Transverse colon (tissue), 4 donors: ENCODE results near the gene CLDN14. TPM values are rescaled to one million over a fixed set of nuclear protein-coding genes. Genes with fewer than 3 reads are reported as not detected.
A peak's percentile ranks its signal among the peaks of the same experiment; 100 is the strongest.

ENCODE experiments used
- DNase-seq: peaks from one replicate; pipeline ENCODE4 v3.0.0-alpha.2; 2019
- H3K27ac ChIP-seq, 4 donors: fragments of 200-600 bp; sonication (generic); 2 replicates each; pipeline ENCODE4 v1.5.1; 2016 to 2018; ENCODE audit warnings: inconsistent platforms in 4 of 4
- H3K27me3 ChIP-seq: fragments of 200-600 bp; sonication (generic); 2 replicates; pipeline ENCODE4 v1.5.1; 2017; ENCODE audit warnings: inconsistent platforms
- H3K36me3 ChIP-seq, 4 donors: fragments of 200-600 bp; sonication (generic); 2 replicates each; pipeline ENCODE4 v1.5.1; 2017 to 2019; ENCODE audit warnings: inconsistent platforms in 4 of 4
- H3K4me1 ChIP-seq, 4 donors: fragments of 200-600 bp; sonication (generic); 2 replicates each; pipeline ENCODE4 v1.5.1; 2017 to 2020; ENCODE audit warnings: inconsistent platforms in 4 of 4
- H3K4me3 ChIP-seq, 4 donors: fragments of 200-600 bp; sonication (generic); 1 replicate in 1 of 4; 2 replicates in 3 of 4; pipeline versions ENCODE4 v1.5.1 to v1.6.1; 2017 to 2019; ENCODE audit warnings: inconsistent platforms in 4 of 4
- H3K9me3 ChIP-seq, 2 donors: fragments of 200-600 bp; sonication (generic); 2 replicates each; pipeline ENCODE4 v1.5.1; 2017 to 2019; ENCODE audit warnings: inconsistent platforms in 2 of 2
- EP300 ChIP-seq: sonication (generic); formaldehyde crosslinking; IDR thresholded peaks from one replicate; pipeline ENCODE4 v1.6.1; 2017; ENCODE audit warnings: antibody characterized with exemption, low read depth
- POLR2A ChIP-seq: fragments of 450-650 bp; IDR thresholded peaks from one replicate; pipeline ENCODE4 v1.6.1; 2016; ENCODE audit warnings: antibody characterized with exemption, mild to moderate bottlenecking, moderate library complexity
- POLR2AphosphoS5 ChIP-seq, 3 donors: sonication (generic); formaldehyde crosslinking; IDR thresholded peaks; one replicate each; pipeline ENCODE4 v1.6.1; 2016; ENCODE audit warnings: antibody characterized with exemption in 3 of 3
- WGBS, 2 donors: methylation state at CpG; one replicate each; pipeline ENCODE4 v1.1.5; 2018; ENCODE audit warnings: low coverage in 1 of 2; 5-methylcytosine and 5-hydroxymethylcytosine counted together
- in situ Hi-C, 4 donors: fragments of 200-750 bp; cut with MboI; loops; one replicate each; pipeline versions ENCODE4 v1.15.0 to v1.15.1; 2017; ENCODE audit warnings: low sequenced_read_pairs in 3 of 4, low pct_ligation_motif_present in 1 of 4, low pct_unique_long_range_greater_than_20kb in 1 of 4
- intact Hi-C: fragments of 100-400 bp; cut with DNase I; formaldehyde crosslinking; loops from one replicate; pipeline ENCODE4 v1.15.1; 2023; ENCODE audit warnings: low total_unique reads
- total RNA-seq, 4 donors: library from RNA; depleted of rRNA; stranded (reverse); fragments of >200 nt; gene quantifications; one replicate each; pipeline ENCODE4 v1.1.0, GENCODE V29; 2016
- TF ChIP-seq, protein P1 (sequence below), 5 experiments: fragments of 200-600 bp in 3 of 5; fragments of 450-650 bp in 2 of 5; sonication (generic) in 3 of 5; IDR thresholded peaks; 1 replicate in 2 of 5; 2 replicates in 3 of 5; pipeline ENCODE4 v1.5.1; 2016 to 2017; ENCODE audit warnings: antibody characterized with exemption in 5 of 5, inconsistent platforms in 3 of 5, mild to moderate bottlenecking in 2 of 5, moderate library complexity in 1 of 5

Gene CLDN14
- total RNA-seq, 4 donors from 2014 or later = not detected

DNA sequence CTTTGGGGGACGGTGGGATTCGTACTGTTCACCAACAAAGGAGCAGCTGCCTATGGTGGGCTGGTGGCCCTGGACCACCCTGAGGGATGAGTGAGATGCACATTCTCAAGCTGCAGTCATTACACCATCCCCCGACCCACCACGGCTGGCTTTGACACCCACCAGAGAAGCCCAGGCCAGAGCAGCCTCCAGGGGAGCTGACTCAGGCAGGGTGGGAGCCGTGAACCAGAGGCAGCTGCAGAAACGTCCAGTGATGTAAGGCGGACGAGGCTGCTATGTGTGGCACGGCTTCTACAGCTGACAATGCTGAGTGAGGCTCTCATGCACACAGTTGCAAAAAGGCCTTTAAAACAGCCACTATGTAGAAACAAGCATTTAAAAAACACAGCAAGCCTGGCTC lies 54.6 kb downstream of the CLDN14 start:
- in situ Hi-C loops = no loop called here
- intact Hi-C loops = no loop called here
- no peak overlapping the region for H3K27ac ChIP-seq
- peaks cover 0 to 4% (median 0%) of the 10 kb centered on the region in 4 donors for H3K4me1 ChIP-seq
- no peak for DNase-seq
- H3K9me3 ChIP-seq = no peaks in the 10 kb centered on the region
- 81% methylated on average over 7 of the region's 9 CpGs; no CpG with 5 or more reads in 1 of the 2 donors for WGBS, 2 donors
- H3K27me3 ChIP-seq = no peaks in the 10 kb centered on the region
- TF ChIP-seq, protein P1, sequence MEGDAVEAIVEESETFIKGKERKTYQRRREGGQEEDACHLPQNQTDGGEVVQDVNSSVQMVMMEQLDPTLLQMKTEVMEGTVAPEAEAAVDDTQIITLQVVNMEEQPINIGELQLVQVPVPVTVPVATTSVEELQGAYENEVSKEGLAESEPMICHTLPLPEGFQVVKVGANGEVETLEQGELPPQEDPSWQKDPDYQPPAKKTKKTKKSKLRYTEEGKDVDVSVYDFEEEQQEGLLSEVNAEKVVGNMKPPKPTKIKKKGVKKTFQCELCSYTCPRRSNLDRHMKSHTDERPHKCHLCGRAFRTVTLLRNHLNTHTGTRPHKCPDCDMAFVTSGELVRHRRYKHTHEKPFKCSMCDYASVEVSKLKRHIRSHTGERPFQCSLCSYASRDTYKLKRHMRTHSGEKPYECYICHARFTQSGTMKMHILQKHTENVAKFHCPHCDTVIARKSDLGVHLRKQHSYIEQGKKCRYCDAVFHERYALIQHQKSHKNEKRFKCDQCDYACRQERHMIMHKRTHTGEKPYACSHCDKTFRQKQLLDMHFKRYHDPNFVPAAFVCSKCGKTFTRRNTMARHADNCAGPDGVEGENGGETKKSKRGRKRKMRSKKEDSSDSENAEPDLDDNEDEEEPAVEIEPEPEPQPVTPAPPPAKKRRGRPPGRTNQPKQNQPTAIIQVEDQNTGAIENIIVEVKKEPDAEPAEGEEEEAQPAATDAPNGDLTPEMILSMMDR (IDR thresholded peaks at IDR 0.05) = no peak
- TF ChIP-seq POLR2AphosphoS5 (IDR thresholded peaks at IDR 0.05) (no peak), EP300 (no peak), POLR2A (no peak)
- H3K4me3 ChIP-seq = no peak overlapping the region
- H3K36me3 ChIP-seq = no peaks in the 10 kb centered on the region

DNA sequence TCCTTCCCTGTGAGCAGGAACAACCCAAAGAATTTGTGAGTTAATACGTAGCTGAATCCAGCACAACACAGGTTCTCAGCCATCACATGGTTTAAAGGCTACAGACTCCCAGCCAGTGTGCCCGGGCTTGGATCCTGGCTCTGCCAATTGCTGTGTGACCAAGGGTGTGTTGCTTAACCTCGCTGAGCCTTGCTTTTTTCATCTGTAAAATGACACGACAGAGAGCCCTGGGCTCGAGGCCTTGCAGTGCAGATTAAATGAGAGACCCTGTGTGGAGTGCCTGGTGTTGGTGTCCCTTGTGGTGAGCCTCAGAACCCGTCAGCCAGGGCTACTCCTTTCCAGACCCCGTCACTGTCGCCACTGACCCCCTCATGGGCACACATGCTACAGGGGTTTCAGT lies 55.3 kb downstream of the CLDN14 start:
- TF ChIP-seq, protein P1 (IDR thresholded peaks at IDR 0.05) = no peak
- no peak for TF ChIP-seq POLR2A
- TF ChIP-seq EP300 = no peak
- no peak for TF ChIP-seq POLR2AphosphoS5 (IDR thresholded peaks at IDR 0.05)
- no peak for DNase-seq
- Histone ChIP-seq H3K9me3 (no peaks in the 10 kb centered on the region), H3K36me3 (no peaks in the 10 kb centered on the region), H3K27ac (no peak overlapping the region), H3K4me1 (peaks cover 0 to under 1% (median 0%) of the 10 kb centered on the region in 4 donors), H3K4me3 (no peak overlapping the region), H3K27me3 (no peaks in the 10 kb centered on the region)
- in situ Hi-C loops (loop anchor here in 1 of 4 donors (25.0 kb wide), 1 partner anchor 163 kb away; no protein-coding TSS in a partner anchor), intact Hi-C loops (no loop called here)
- 93% methylated on average over 8 of the region's 8 CpGs; no CpG with 5 or more reads in 1 of the 2 donors for WGBS, 2 donors

DNA sequence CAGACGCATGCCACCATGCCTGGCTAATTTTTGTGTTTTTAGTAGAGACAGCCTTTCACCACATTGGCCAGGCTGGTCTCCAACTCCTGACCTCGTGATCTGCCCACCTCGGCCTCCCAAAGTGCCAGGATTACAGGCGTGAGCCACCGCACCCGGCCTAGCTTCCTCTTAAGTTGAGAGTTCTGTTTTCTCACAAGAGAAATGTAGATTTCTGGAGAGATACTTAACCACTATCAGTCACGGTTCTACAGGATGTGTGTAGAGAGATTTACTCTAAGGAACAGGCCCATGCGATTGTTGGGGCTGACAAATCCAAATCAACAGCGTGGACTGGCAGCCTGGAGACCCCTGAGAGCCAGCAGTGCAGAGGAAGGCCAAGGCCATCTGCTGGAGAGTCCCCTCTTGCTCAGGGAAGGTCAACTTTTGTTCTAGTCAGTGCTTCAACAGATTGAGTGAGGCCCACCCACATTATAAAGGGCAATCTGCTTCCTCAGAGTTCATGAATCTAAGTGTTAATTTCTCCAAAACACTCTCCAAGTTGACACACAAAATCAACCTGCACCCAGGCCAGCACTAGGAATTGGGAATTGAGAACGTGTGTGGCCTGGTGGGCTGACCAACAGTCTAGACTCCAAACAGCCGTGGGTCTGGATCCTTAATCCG lies 56.0 kb downstream of the CLDN14 start:
- no peak for DNase-seq
- Histone ChIP-seq H3K4me3 (no peak overlapping the region), H3K9me3 (no peaks in the 10 kb centered on the region), H3K4me1 (no peaks in the 10 kb centered on the region), H3K27me3 (no peaks in the 10 kb centered on the region), H3K36me3 (no peaks in the 10 kb centered on the region), H3K27ac (no peak overlapping the region)
- 92 to 100% methylated on average over 1 to 12 of the region's 12 CpGs for WGBS, 2 donors
- in situ Hi-C loops = loop anchor here in 1 of 4 donors (25.0 kb wide), 1 partner anchor 163 kb away; no protein-coding TSS in a partner anchor
- no peak for TF ChIP-seq POLR2A
- no peak for TF ChIP-seq EP300
- TF ChIP-seq POLR2AphosphoS5 (IDR thresholded peaks at IDR 0.05) = no peak
- TF ChIP-seq, protein P1 (IDR thresholded peaks at IDR 0.05) = no peak
- intact Hi-C loops = no loop called here

DNA sequence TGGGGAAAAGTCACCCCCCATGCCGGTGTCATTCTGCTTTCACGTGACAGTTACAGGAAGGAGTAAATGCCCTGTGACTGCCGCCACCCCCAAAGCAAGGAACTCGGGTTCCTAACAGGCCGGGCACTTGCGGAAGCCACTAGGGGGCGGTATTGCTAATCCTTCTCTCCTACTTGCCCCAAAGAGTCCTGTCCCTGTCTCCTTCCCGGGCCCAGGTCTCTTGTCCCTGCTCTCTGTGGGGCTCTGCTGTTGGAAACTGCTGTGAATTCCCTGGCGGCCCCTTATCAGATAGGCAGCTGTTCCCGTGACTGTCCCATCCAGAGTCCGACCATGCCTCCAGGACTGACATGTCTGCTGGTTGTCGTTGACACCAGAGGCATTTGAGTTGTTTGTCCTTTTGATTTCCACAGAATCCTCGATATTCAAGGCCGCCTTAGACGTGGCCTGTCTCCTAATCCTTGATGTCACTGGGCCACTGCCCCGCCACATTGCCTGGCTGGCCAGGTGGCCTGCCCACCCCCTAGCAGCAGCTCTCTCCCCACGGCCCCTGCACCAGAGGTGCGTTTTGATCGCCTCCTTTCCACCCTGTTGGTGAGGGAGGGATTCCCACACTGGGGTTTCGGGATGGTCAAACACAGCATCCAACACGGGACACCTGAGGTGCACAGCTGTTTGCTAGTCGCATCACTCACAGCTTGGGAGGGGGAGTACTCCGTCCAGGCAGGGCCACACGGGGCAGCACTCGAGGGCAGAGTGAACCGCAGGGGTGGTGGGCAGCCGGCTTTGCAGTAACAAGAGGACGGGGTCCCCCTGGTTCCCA lies 57.4 kb downstream of the CLDN14 start:
- DNase-seq = peak; percentile 63
- in situ Hi-C loops (loop anchor here in 1 of 4 donors (25.0 kb wide), 1 partner anchor 165 kb away; no protein-coding TSS in a partner anchor), intact Hi-C loops (no loop called here)
- no peaks in the 10 kb centered on the region for H3K36me3 ChIP-seq
- no peaks in the 10 kb centered on the region for H3K9me3 ChIP-seq
- no peak overlapping the region for H3K27ac ChIP-seq
- H3K4me1 ChIP-seq = no peaks in the 10 kb centered on the region
- no peaks in the 10 kb centered on the region for H3K27me3 ChIP-seq
- 25 to 70% methylated on average over 4 to 27 of the region's 28 CpGs for WGBS, 2 donors
- TF ChIP-seq POLR2A = no peak
- TF ChIP-seq, protein P1 (IDR thresholded peaks at IDR 0.05) = peak; percentile 47 to 74 (median 57)
- H3K4me3 ChIP-seq = no peak overlapping the region
